Nephron progenitor cell (in vitro differentiated cells): ENCODE data around the gene SYTL2.
A peak's percentile ranks its signal among the peaks of the same experiment; 100 is the strongest.
"Not testable (repeated sequence)": the region's sequence is repeated elsewhere in the genome, so short reads cannot be mapped to it uniquely, and the experiment has no call there.

Source experiments
- DNase-seq: peaks from one replicate; pipeline ENCODE4 v3.0.0; 2021
- H3K27ac Mint-ChIP-seq: 2 replicates; pipeline ENCODE4 v1.8.0; 2021; ENCODE audit warnings: mild to moderate bottlenecking, moderate library complexity, mixed read lengths
- H3K27me3 Mint-ChIP-seq: 2 replicates; pipeline ENCODE4 v1.8.0; 2021; ENCODE audit warnings: mild to moderate bottlenecking, low read depth, mixed read lengths; ENCODE audit not compliant: poor library complexity
- H3K36me3 Mint-ChIP-seq: 2 replicates; pipeline ENCODE4 v1.8.0; 2021; ENCODE audit warnings: low read depth, mixed read lengths
- H3K4me1 Mint-ChIP-seq: 2 replicates; pipeline ENCODE4 v1.8.0; 2021; ENCODE audit warnings: mixed read lengths
- H3K4me3 Mint-ChIP-seq: 2 replicates; pipeline ENCODE4 v1.8.0; 2021; ENCODE audit warnings: mild to moderate bottlenecking, moderate library complexity, mixed read lengths
- H3K9me3 Mint-ChIP-seq: 2 replicates; pipeline ENCODE4 v1.8.0; 2021; ENCODE audit warnings: mild to moderate bottlenecking, moderate library complexity, mixed read lengths
- TF ChIP-seq, protein P1 (sequence below): fragments of 200-600 bp; sonication (generic); IDR thresholded peaks from 2 replicates; pipeline ENCODE4 v1.5.0; 2021; ENCODE audit warnings: antibody characterized with exemption

SYTL2 gene

DNA sequence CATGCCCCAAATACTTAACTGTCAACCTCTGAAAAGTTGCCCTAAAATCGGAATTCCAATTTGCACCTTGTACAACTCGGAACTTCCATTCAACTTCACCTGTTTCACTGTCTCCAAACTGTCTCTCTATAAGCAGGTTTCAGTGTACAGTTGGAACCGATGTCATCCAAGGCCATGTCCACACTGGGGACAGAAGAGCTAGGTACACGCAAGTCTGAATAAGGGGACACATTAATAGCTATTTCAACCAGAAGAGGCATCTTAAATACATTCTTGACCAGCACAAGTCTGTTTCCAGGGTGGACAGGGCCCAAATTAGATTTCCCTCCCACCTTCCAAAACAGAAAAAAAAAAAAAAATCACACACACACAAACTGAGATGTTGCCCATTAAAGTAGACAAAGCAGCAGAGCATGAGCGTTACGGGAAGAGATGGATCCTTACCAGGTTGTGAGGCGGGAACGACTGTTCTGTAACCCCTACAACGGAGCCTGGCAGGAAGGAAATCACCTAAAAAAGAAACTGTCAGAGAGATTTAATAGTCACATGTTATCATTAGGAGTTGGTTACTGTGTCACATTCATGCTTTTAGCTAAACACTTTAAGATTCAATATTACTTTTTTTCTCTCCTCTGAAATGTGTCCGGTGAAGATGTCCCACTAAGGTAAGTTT lies 147.7 kb downstream of the SYTL2 start:
- Mint-ChIP-seq H3K36me3 (peaks cover 46% of the 10 kb centered on the region), H3K4me3 (peak overlapping the region; percentile 96), H3K4me1 (peaks cover 54% of the 10 kb centered on the region), H3K9me3 (no peaks in the 10 kb centered on the region), H3K27me3 (peaks cover 3% of the 10 kb centered on the region), H3K27ac (peak overlapping the region; percentile 100)
- TF ChIP-seq, protein P1, sequence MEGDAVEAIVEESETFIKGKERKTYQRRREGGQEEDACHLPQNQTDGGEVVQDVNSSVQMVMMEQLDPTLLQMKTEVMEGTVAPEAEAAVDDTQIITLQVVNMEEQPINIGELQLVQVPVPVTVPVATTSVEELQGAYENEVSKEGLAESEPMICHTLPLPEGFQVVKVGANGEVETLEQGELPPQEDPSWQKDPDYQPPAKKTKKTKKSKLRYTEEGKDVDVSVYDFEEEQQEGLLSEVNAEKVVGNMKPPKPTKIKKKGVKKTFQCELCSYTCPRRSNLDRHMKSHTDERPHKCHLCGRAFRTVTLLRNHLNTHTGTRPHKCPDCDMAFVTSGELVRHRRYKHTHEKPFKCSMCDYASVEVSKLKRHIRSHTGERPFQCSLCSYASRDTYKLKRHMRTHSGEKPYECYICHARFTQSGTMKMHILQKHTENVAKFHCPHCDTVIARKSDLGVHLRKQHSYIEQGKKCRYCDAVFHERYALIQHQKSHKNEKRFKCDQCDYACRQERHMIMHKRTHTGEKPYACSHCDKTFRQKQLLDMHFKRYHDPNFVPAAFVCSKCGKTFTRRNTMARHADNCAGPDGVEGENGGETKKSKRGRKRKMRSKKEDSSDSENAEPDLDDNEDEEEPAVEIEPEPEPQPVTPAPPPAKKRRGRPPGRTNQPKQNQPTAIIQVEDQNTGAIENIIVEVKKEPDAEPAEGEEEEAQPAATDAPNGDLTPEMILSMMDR = no peak
- DNase-seq = no peak

GRCh38 chr11:85661972-85662664 lies 148.8 kb downstream of the SYTL2 start:
- Mint-ChIP-seq H3K4me1 (peaks cover 55% of the 10 kb centered on the region), H3K4me3 (peak overlapping the region; percentile 96), H3K27ac (no peak overlapping the region), H3K27me3 (peaks cover 3% of the 10 kb centered on the region), H3K36me3 (peaks cover 48% of the 10 kb centered on the region), H3K9me3 (no peaks in the 10 kb centered on the region)
- DNase-seq = no peak
- TF ChIP-seq, protein P1 = no peak

GRCh38 chr11:85658180-85658579 lies 152.8 kb downstream of the SYTL2 start:
- Mint-ChIP-seq H3K4me1 (peaks cover 44% of the 10 kb centered on the region), H3K27me3 (peaks cover 3% of the 10 kb centered on the region), H3K9me3 (no peaks in the 10 kb centered on the region), H3K4me3 (no peak overlapping the region), H3K36me3 (peaks cover 44% of the 10 kb centered on the region), H3K27ac (no peak overlapping the region)
- DNase-seq = no peak
- TF ChIP-seq, protein P1 = no peak

- no peak for DNase-seq
- TF ChIP-seq, protein P1 = no peak
- Mint-ChIP-seq H3K27ac (peak overlapping the region; percentile 27), H3K27me3 (peaks cover 3% of the 10 kb centered on the region), H3K9me3 (no peaks in the 10 kb centered on the region), H3K36me3 (peaks cover 41% of the 10 kb centered on the region), H3K4me1 (peaks cover 35% of the 10 kb centered on the region), H3K4me3 (no peak overlapping the region)
Measured at GRCh38 chr11:85656777-85657176, 154.2 kb downstream of the SYTL2 start.

GRCh38 chr11:85654343-85654742 lies 156.6 kb downstream of the SYTL2 start:
- H3K36me3 Mint-ChIP-seq = peaks cover 27% of the 10 kb centered on the region
- H3K27me3 Mint-ChIP-seq, H3K27ac Mint-ChIP-seq, H3K9me3 Mint-ChIP-seq, DNase-seq, H3K4me3 Mint-ChIP-seq: not testable (repeated sequence)
- H3K4me1 Mint-ChIP-seq = peaks cover 18% of the 10 kb centered on the region

DNA sequence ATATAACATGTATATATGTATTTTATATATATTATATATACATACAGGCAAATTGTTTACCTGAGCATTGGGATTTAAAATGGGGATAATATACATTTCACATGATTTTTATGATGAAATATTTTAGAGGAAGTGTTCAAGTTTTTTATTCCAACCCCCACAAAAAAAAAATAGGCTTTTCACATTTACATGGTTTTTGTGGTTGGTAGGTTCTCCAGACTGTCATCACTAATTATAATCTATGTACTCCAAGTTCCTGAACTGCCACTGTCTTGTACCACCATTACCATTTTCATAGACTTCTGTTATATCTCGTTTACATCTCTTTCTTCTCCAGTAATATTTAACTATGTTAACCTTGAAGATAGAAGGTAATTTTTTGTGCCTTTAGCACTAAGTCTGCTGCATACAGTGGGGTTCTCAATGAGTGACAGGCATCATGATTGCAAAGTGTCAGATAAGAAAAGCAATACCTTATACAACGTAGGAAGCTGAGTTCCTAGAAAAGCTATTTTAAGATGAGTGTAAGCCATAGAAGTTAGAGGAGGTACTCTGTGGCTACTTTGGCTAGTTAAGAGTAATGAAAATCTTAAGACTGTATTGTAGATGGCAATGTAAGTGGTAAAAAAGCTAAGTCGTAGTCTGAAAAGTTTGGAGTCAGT lies 158.0 kb downstream of the SYTL2 start:
- Mint-ChIP-seq H3K4me1 (peaks cover 20% of the 10 kb centered on the region), H3K4me3 (no peak overlapping the region), H3K36me3 (peaks cover 17% of the 10 kb centered on the region), H3K27ac (no peak overlapping the region), H3K9me3 (no peaks in the 10 kb centered on the region), H3K27me3 (no peaks in the 10 kb centered on the region)
- TF ChIP-seq, protein P1 = no peak
- no peak for DNase-seq
